ENCODE measurements around the gene SULT1A4.
"Not testable (repeated sequence)": the region's sequence is repeated elsewhere in the genome, so short reads cannot be mapped to it uniquely, and the experiment has no call there.

SULT1A4 gene

DNA sequence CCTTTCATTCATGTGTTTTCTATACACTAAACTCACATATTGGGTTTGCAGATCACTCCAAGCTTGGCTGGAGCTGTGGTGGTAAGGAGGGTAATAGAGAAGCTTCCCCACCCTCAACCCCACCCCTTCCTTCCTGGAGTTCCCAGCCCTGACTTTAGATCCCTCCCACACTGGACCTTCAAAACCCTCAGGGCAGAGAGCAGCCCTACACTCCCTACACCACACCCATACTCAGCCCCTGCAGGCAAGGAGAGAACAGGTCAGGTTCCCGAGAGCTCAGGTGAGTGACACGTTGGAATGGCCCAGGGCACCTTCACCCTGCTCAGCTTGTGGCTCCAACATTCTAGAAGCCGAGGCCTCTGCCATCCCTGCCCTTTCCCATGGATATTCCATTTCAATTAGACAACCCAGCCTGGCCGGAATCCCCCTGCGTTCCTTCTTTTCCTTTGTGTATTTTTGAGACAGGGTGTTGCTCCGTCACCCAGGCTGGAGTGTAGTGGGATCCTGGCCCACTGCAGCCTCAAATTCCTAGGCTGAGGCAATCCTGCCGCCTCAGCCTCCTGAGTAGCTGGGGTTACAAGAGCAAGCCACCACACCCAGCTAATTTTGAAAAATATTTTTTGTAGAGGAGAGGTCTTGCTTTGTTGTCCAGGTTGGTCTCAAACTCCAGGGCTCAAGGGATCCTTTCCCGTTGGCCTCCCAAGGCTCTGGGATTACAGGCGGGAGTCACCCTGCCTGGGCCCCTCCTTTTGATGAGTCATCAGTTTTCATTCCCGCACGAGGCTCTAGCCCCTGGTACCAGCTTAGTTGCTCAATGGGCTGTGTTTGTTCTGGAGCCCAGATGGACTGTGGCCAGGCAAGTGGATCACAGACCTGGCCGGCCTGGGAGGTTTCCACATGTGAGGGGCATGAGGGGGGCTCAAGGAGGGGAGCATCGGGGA, at the start of gene SULT1A4:
Gene SULT1A4, plus strand, starts transcription at position 208 of the 941 bp plus-strand sequence. CDS start 1,473 bp downstream, outside the sequence.
- H3K4me3 ChIP-seq (ENCODE audit: low read length); H3K27me3 ChIP-seq (replicated peaks; ENCODE audit: control insufficient read depth, insufficient read depth, low read length); H3K4me1 ChIP-seq (ENCODE audit: control insufficient read depth, insufficient read depth, low read length); H3K36me3 ChIP-seq (ENCODE audit: control insufficient read depth, insufficient read depth, low read length, severe bottlenecking); H3K9me3 ChIP-seq (ENCODE audit: control insufficient read depth, low read length); H3K9ac ChIP-seq (ENCODE audit: low read length); DNase-seq (ENCODE audit: low read depth): not testable (repeated sequence)

DNA sequence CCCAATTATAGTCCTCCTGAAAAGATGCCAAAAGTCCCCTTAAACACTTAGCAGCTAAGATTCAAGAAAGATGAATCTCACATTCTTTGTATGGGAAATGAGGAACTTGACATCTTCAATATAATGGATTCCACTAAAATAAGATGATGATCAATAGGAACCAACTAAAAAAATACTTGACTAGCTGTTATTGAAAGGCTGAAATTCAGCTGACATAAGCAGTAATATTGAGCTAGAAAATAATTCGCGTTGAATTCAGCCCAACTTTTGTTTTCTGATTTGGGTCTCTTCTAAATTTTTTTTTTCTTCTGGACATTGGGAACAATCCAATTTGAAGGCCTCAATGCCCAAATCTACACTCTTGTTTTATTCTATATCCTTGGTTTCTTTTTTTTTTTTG, 36.1 kb upstream of the SULT1A4 start:
- DNase-seq (ENCODE audit: low read depth); H3K9me3 ChIP-seq (ENCODE audit: control insufficient read depth, low read length): not testable (repeated sequence)

DNA sequence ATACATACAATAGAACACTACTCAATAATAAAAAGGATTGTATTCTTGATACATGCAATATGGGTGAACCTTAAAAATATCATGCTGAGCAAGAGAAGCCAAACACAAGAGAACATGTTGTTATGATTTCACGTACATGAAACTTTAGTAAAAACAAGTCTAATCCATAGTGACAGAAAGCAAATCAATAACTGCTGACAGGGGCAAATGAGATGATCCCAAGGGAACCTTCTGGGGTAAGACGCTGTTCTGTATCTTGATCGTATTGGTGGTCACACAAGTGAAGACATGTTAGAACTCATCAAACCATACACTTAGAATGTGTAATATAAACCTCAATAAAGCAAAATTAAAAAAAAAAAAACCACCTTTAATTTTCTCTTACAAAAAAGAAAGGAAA, 34.3 kb upstream of the SULT1A4 start:
- H3K36me3 ChIP-seq (ENCODE audit: control insufficient read depth, insufficient read depth, low read length, severe bottlenecking); H3K27me3 ChIP-seq (replicated peaks; ENCODE audit: control insufficient read depth, insufficient read depth, low read length); DNase-seq (ENCODE audit: low read depth); H3K9ac ChIP-seq (ENCODE audit: low read length); H3K9me3 ChIP-seq (ENCODE audit: control insufficient read depth, low read length); H3K4me1 ChIP-seq (ENCODE audit: control insufficient read depth, insufficient read depth, low read length); H3K4me3 ChIP-seq (ENCODE audit: low read length): not testable (repeated sequence)

More for the DNA sequence above, 36.1 kb upstream of the SULT1A4 start:
- H3K36me3 ChIP-seq (ENCODE audit: control insufficient read depth, insufficient read depth, low read length, severe bottlenecking); H3K4me1 ChIP-seq (ENCODE audit: control insufficient read depth, insufficient read depth, low read length); H3K27me3 ChIP-seq (replicated peaks; ENCODE audit: control insufficient read depth, insufficient read depth, low read length); H3K4me3 ChIP-seq (ENCODE audit: low read length); H3K9ac ChIP-seq (ENCODE audit: low read length): not testable (repeated sequence)

DNA sequence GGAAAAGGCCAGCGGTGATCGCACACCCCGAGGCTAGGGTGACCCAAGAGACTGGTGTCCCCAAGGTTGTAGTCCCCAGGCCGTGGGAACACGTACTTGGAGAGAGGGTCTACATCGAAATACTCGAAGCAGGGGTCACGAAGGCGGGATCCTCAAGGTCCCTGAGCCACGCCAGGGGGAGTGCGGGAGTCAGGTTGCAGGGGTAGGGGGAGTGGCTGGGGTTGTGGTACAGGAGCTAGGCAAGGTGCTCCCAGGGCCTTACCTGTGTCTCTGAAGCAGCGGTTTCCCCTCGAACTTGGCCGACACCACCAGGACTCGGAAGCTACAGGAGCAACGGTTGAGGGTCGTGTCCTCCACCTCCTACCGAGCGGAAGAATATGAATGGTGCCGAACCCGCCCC, 6.0 kb upstream of the SULT1A4 start:
- H3K27me3 ChIP-seq (replicated peaks; ENCODE audit: control insufficient read depth, insufficient read depth, low read length); DNase-seq (ENCODE audit: low read depth); H3K4me3 ChIP-seq (ENCODE audit: low read length); H3K36me3 ChIP-seq (ENCODE audit: control insufficient read depth, insufficient read depth, low read length, severe bottlenecking); H3K9me3 ChIP-seq (ENCODE audit: control insufficient read depth, low read length); H3K4me1 ChIP-seq (ENCODE audit: control insufficient read depth, insufficient read depth, low read length); H3K9ac ChIP-seq (ENCODE audit: low read length): not testable (repeated sequence)

DNA sequence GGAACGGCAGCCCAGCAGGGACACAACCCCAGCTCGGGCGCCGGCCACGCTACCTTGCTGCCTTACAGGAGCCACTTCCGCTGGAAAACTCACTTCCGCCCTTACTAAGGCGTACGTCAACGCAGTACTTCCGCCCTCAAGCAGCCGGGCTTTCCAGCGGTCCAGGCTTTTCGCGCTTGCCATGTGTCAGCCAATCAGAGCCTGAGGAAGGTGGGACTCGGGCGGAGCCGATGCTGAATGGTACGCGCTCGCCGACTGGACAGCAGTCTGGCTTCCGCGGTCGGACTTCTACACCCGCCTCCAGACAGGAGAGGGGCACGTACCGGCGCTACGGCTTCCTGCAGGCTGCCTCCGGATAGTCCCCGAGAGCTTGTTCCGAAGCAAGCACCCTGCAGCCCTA, 5.4 kb upstream of the SULT1A4 start, which contains the start of the genes BOLA2 and SLX1B:
Gene BOLA2, minus strand, starts transcription at position 83 of the 400 bp plus-strand sequence. CDS start 98 bp downstream, outside the sequence.
Gene SLX1B, plus strand, starts transcription at position 265 of the 400 bp plus-strand sequence.
- H3K36me3 ChIP-seq (ENCODE audit: control insufficient read depth, insufficient read depth, low read length, severe bottlenecking); DNase-seq (ENCODE audit: low read depth); H3K9me3 ChIP-seq (ENCODE audit: control insufficient read depth, low read length); H3K9ac ChIP-seq (ENCODE audit: low read length); H3K27me3 ChIP-seq (replicated peaks; ENCODE audit: control insufficient read depth, insufficient read depth, low read length); H3K4me1 ChIP-seq (ENCODE audit: control insufficient read depth, insufficient read depth, low read length); H3K4me3 ChIP-seq (ENCODE audit: low read length): not testable (repeated sequence)

DNA sequence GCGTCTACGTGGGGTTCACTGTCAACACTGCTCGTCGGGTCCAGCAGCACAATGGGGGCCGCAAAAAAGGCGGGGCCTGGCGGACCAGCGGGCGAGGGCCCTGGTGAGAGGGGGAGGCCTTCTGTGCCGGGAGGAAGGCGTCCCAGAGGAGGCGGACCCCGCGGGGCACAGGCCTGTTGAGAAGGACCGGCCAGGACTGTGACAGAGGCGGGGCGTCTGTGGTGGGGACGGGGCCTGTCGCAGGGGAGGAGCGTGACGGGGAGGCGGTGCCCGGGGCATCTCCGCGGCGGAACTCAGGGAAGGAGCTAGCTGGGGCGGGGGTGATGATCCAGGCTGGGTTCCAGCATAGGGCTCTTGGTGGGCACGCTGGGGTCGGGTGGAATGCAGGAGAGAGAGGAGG, 4.9 kb upstream of the SULT1A4 start:
- H3K27me3 ChIP-seq (replicated peaks; ENCODE audit: control insufficient read depth, insufficient read depth, low read length); DNase-seq (ENCODE audit: low read depth); H3K9ac ChIP-seq (ENCODE audit: low read length): not testable (repeated sequence)

DNA sequence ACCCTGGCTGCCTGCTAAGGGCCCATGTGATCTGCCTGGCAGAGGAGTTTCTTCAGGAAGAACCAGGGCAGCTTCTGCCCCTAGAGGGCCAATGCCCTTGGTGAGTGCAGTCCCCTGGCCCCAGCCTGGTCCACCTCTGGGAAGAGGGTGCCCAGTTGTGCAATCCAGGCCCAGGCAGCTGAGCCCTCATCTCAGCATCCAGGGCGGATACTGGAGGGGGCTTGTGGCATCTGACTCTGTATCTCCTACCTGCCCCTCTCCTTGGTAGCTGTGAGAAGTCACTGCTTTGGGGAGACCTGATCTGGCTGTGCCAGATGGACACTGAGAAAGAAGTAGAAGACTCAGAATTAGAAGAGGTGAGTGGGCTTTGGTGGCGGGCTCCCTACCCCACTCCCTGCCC, 2.1 kb upstream of the SULT1A4 start:
- not testable (repeated sequence) for H3K27me3 ChIP-seq (replicated peaks; ENCODE audit: control insufficient read depth, insufficient read depth, low read length); H3K36me3 ChIP-seq (ENCODE audit: control insufficient read depth, insufficient read depth, low read length, severe bottlenecking); H3K4me3 ChIP-seq (ENCODE audit: low read length); DNase-seq (ENCODE audit: low read depth); H3K9me3 ChIP-seq (ENCODE audit: control insufficient read depth, low read length); H3K9ac ChIP-seq (ENCODE audit: low read length); H3K4me1 ChIP-seq (ENCODE audit: control insufficient read depth, insufficient read depth, low read length)

More for the DNA sequence above, 4.9 kb upstream of the SULT1A4 start:
- H3K4me3 ChIP-seq (ENCODE audit: low read length); H3K36me3 ChIP-seq (ENCODE audit: control insufficient read depth, insufficient read depth, low read length, severe bottlenecking); H3K4me1 ChIP-seq (ENCODE audit: control insufficient read depth, insufficient read depth, low read length); H3K9me3 ChIP-seq (ENCODE audit: control insufficient read depth, low read length): not testable (repeated sequence)

DNA sequence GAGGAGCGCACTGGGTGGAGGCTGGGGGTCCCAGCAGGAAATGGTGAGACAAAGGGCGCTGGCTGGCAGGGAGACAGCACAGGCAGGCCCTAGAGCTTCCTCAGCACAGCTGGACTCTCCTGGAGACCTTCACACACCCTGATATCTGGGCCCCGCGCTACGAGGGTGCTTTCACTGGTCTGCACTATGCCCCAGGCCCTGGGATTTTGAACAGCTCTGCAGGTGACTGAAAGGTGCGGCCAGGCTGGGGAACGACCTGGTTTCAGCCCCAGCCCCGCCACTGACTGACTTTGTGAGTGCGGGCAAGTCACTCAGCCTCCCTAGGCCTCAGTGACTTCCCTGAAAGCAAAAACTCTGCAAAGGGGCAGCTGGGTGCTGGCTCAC, 926 bp downstream of the SULT1A4 start:
- H3K27me3 ChIP-seq (replicated peaks; ENCODE audit: control insufficient read depth, insufficient read depth, low read length); H3K4me1 ChIP-seq (ENCODE audit: control insufficient read depth, insufficient read depth, low read length); DNase-seq (ENCODE audit: low read depth); H3K36me3 ChIP-seq (ENCODE audit: control insufficient read depth, insufficient read depth, low read length, severe bottlenecking); H3K9me3 ChIP-seq (ENCODE audit: control insufficient read depth, low read length); H3K9ac ChIP-seq (ENCODE audit: low read length); H3K4me3 ChIP-seq (ENCODE audit: low read length): not testable (repeated sequence)

DNA sequence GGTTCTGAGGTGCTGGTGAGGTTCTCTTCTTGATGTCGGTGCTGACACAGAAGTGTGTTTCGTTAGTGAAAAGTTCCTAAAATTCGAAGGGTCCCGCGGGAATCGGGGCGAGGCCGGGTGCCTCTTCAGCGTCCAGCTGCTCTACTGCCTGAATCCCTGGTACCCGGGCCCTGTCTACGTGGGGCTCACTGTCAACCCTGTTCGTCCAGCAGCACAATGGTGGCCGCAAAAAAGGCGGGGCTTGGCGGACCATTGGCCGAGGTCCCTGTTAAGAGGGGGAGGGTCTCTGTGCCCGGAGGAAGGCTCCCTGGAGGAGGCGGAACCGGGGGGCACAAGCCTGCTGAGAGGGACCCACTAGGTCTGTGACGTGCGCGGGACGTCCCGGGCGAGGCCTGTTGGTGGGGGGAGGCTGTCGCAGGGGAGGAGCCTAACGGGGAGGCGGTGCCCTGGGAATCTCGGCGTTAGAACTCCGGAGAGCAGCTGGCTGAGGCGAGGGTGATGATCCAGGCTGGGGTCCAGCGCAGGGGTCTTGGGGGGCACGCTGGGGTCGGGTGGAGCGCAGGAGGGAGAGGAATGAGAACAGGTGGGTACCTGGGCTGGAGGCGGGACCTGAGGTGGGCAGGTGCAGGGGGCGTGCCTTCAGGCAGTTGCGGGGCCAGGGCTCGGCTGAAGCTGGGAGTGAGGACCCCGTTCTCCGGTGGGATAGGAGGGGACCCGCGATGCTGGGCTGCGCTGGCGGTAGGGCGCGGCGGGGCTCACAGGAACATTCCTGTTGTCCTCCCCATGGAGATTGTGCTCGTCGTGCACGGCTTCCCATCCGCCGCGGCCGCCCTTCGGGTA, 6.5 kb downstream of the SULT1A4 start:
- not testable (repeated sequence) for H3K4me1 ChIP-seq (ENCODE audit: control insufficient read depth, insufficient read depth, low read length); H3K27me3 ChIP-seq (replicated peaks; ENCODE audit: control insufficient read depth, insufficient read depth, low read length); DNase-seq (ENCODE audit: low read depth); H3K9me3 ChIP-seq (ENCODE audit: control insufficient read depth, low read length); H3K4me3 ChIP-seq (ENCODE audit: low read length); H3K9ac ChIP-seq (ENCODE audit: low read length); H3K36me3 ChIP-seq (ENCODE audit: control insufficient read depth, insufficient read depth, low read length, severe bottlenecking)

DNA sequence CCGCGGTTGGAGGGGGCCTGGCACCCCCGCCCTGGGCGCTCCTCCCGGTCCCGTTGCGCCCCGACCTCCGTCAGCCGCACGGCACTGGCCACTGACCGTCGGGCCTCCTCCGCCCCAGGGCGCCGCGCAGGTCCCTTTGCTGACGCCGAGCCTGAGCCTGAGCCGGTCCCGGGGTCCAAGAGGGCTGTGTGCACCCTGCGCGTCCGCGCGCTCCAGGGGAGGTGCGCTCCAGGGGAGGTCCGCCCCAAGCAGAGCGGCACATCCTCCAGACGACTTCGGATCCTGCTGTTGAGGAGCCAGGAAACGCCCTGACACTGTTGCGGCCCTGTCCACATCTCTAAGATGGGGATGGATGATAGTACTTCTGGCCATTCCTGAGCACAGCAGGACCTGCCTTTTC, 7.2 kb downstream of the SULT1A4 start:
- not testable (repeated sequence) for H3K4me1 ChIP-seq (ENCODE audit: control insufficient read depth, insufficient read depth, low read length); H3K9me3 ChIP-seq (ENCODE audit: control insufficient read depth, low read length); DNase-seq (ENCODE audit: low read depth); H3K4me3 ChIP-seq (ENCODE audit: low read length); H3K36me3 ChIP-seq (ENCODE audit: control insufficient read depth, insufficient read depth, low read length, severe bottlenecking); H3K9ac ChIP-seq (ENCODE audit: low read length); H3K27me3 ChIP-seq (replicated peaks; ENCODE audit: control insufficient read depth, insufficient read depth, low read length)

DNA sequence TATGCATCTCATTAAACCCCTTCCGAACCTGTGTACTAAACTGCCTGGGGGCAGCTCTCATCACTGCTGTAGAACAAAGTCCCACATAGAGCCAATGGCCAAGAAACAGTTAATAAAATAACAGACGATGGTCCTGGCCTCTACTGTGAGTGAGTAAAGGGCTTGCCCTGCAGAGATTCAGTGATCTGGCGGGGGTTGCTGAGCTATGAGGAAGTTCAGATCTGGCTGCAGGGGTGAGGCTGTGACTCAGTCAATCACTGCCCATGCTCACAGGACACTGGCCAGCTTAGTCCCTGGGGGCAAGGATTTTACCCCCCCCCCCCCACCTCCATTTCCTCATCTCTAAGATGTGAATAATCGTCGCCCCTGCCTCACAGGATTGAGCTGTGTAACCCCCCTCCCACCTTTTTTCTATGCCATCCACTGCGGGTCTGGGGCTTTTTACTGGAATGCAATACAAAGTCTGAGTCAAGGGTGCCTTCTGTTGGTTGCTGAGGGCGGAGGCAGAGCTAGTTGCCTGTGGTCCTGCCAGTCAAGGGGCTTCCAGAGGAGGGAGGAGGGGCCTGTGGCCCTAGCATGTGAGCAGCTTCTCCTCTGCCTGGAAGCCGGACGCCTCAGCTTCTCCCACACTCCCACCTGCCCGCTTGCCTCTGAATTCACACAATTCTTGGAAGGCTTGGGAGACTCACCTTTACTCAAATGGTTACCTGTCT, 8.1 kb downstream of the SULT1A4 start:
- H3K9me3 ChIP-seq (ENCODE audit: control insufficient read depth, low read length); H3K9ac ChIP-seq (ENCODE audit: low read length); H3K27me3 ChIP-seq (replicated peaks; ENCODE audit: control insufficient read depth, insufficient read depth, low read length); DNase-seq (ENCODE audit: low read depth); H3K4me3 ChIP-seq (ENCODE audit: low read length); H3K4me1 ChIP-seq (ENCODE audit: control insufficient read depth, insufficient read depth, low read length); H3K36me3 ChIP-seq (ENCODE audit: control insufficient read depth, insufficient read depth, low read length, severe bottlenecking): not testable (repeated sequence)

All from adipocyte (in vitro differentiated cells).